Endodermal cell (in vitro differentiated cells): ENCODE data around the gene OPHN1. TPM values are rescaled to one million over a fixed set of nuclear protein-coding genes. Genes with fewer than 3 reads are reported as not detected.

ENCODE experiments used
- DNase-seq: peaks from one replicate; pipeline ENCODE4 v3.0.0-alpha.2; 2017
- H3K27ac ChIP-seq: 2 replicates; pipeline ENCODE4 v1.5.1; 2013; ENCODE audit warnings: mild to moderate bottlenecking, low read depth, low read length, moderate library complexity
- H3K27me3 ChIP-seq: 2 replicates; pipeline ENCODE4 v1.6.1; 2013; ENCODE audit warnings: mild to moderate bottlenecking, low read length, moderate library complexity; ENCODE audit not compliant: insufficient read depth, control insufficient read depth, poor library complexity, severe bottlenecking
- H3K36me3 ChIP-seq: 2 replicates; pipeline ENCODE4 v1.7.0; 2013; ENCODE audit warnings: mild to moderate bottlenecking, low read length, moderate library complexity; ENCODE audit not compliant: control insufficient read depth, insufficient read depth
- H3K4me1 ChIP-seq: one replicate; pipeline ENCODE4 v1.7.0; 2013; ENCODE audit warnings: low read length; ENCODE audit not compliant: control insufficient read depth, insufficient read depth
- H3K4me3 ChIP-seq: 2 replicates; pipeline ENCODE4 v1.5.1; 2013; ENCODE audit warnings: mild to moderate bottlenecking, low read length, moderate library complexity
- H3K9ac ChIP-seq: 2 replicates; pipeline ENCODE4 v1.6.1; 2013; ENCODE audit warnings: mild to moderate bottlenecking, low read length, moderate library complexity; ENCODE audit not compliant: poor library complexity, severe bottlenecking; ENCODE audit errors: extremely low read depth
- H3K9me3 ChIP-seq: 2 replicates; pipeline ENCODE4 v1.6.1; 2013; ENCODE audit warnings: mild to moderate bottlenecking, low read length, moderate library complexity; ENCODE audit not compliant: control insufficient read depth
- H3K27ac Mint-ChIP-seq: 2 replicates; pipeline ENCODE4 v1.8.0; 2020; ENCODE audit warnings: mixed read lengths
- H3K27me3 Mint-ChIP-seq: 2 replicates; pipeline ENCODE4 v1.8.0; 2021; ENCODE audit warnings: mild to moderate bottlenecking, mixed read lengths; ENCODE audit not compliant: insufficient read depth
- H3K36me3 Mint-ChIP-seq: 2 replicates; pipeline ENCODE4 v1.8.0; 2020; ENCODE audit warnings: low read depth, mixed read lengths
- H3K4me1 Mint-ChIP-seq: 2 replicates; pipeline ENCODE4 v1.8.0; 2020; ENCODE audit warnings: mixed read lengths
- H3K4me3 Mint-ChIP-seq: 2 replicates; pipeline ENCODE4 v1.8.0; 2020; ENCODE audit warnings: mild to moderate bottlenecking, moderate library complexity, mixed read lengths
- H3K9me3 Mint-ChIP-seq: 2 replicates; pipeline ENCODE4 v1.8.0; 2020; ENCODE audit warnings: mild to moderate bottlenecking, mixed read lengths
- WGBS, 2 experiments: methylation state at CpG; one replicate each; pipeline versions ENCODE4 v1.1.5 to v1.1.7; 2013; ENCODE audit warnings: missing lambda C conversion rate in 2 of 2, mixed read lengths in 1 of 2; ENCODE audit not compliant: insufficient coverage in 1 of 2, insufficient read length in 1 of 2; 5-methylcytosine and 5-hydroxymethylcytosine counted together
- total RNA-seq, 2 donors: library from RNA; stranded (reverse); fragmentation: NEBNext Ultra II Directional in 1 of 2; extraction: Animal tissue kit (Norgen Biotek cat#: 25700) in 1 of 2; gene quantifications; 2 replicates in 1 of 2; 3 replicates in 1 of 2; pipeline ENCODE4 v1.2.1, GENCODE V29; 2021
- TF ChIP-seq, protein P1 (sequence below): fragments of 200-600 bp; sonication (generic); conservative IDR thresholded peaks from 2 replicates; pipeline ENCODE4 v1.5.0; 2021; ENCODE audit warnings: antibody characterized with exemption, mild to moderate bottlenecking

Gene OPHN1
- total RNA-seq, 2 donors from 2014 or later = 2.9 to 5.0 TPM

DNA sequence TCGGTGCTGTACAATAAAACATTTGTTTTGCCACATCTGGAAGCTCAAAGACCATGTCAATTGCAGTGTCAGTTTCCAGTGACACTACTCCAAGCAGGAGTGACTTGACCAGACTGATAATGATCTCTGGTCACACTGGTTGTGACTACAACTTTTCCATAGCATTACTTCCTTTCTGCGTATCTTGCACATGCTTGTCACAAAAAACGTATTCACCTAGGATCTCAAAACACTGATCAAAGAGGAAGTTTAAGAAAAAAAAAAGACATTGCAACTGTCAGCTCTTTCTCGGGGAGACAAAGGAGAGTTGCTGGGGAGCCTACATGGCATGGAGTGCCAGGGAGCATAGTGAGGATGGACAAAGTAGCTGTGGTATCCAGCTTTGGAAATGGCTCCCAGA is 60.6 kb downstream of the OPHN1 start:
- H3K27ac ChIP-seq = no peak overlapping the region
- H3K4me3 ChIP-seq = no peak overlapping the region
- H3K36me3 ChIP-seq = no peaks in the 10 kb centered on the region
- H3K27me3 ChIP-seq = no peaks in the 10 kb centered on the region
- H3K4me1 ChIP-seq = no peaks in the 10 kb centered on the region
- no peaks in the 10 kb centered on the region for H3K9me3 ChIP-seq
- TF ChIP-seq, protein P1, sequence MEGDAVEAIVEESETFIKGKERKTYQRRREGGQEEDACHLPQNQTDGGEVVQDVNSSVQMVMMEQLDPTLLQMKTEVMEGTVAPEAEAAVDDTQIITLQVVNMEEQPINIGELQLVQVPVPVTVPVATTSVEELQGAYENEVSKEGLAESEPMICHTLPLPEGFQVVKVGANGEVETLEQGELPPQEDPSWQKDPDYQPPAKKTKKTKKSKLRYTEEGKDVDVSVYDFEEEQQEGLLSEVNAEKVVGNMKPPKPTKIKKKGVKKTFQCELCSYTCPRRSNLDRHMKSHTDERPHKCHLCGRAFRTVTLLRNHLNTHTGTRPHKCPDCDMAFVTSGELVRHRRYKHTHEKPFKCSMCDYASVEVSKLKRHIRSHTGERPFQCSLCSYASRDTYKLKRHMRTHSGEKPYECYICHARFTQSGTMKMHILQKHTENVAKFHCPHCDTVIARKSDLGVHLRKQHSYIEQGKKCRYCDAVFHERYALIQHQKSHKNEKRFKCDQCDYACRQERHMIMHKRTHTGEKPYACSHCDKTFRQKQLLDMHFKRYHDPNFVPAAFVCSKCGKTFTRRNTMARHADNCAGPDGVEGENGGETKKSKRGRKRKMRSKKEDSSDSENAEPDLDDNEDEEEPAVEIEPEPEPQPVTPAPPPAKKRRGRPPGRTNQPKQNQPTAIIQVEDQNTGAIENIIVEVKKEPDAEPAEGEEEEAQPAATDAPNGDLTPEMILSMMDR = no peak
- H3K36me3 Mint-ChIP-seq = no peaks in the 10 kb centered on the region
- peaks cover 47% of the 10 kb centered on the region for H3K9me3 Mint-ChIP-seq
- DNase-seq = no peak
- no peaks in the 10 kb centered on the region for H3K27me3 Mint-ChIP-seq
- no peaks in the 10 kb centered on the region for H3K4me1 Mint-ChIP-seq
- H3K27ac Mint-ChIP-seq = no peak overlapping the region
- H3K4me3 Mint-ChIP-seq = no peak overlapping the region
- 94 to 100% methylated on average over 1 to 4 of the region's 4 CpGs for whole genome bisulfite sequencing, 2 experiments
- no peak overlapping the region for H3K9ac ChIP-seq

DNA sequence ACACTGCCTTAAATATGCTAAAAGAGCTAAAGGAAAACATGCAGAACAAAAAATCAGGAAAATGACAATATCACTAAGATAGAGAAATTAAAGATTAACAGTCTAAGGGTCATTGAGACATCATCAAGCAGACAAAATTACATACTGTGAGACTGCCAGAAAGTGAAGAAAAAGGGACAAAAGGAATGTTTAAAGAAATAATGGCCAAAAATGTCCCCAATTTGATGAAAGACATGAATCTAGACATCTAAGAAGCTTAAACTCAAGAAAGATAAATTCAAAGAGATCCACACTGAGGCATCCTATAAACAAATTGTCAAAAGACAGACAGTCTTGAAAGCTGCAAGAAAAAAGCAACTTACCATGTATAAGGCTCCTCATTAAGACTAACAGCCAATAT is 63.7 kb downstream of the OPHN1 start:
- no peaks in the 10 kb centered on the region for H3K27me3 Mint-ChIP-seq

GRCh38 chrX:68365341-68365740 is 68.0 kb downstream of the OPHN1 start:
- H3K27me3 Mint-ChIP-seq = no peaks in the 10 kb centered on the region
- H3K27ac Mint-ChIP-seq = no peak overlapping the region

More for the DNA sequence above, 63.7 kb downstream of the OPHN1 start:
- Histone ChIP-seq H3K36me3 (no peaks in the 10 kb centered on the region), H3K4me3 (no peak overlapping the region), H3K9ac (no peak overlapping the region), H3K27ac (no peak overlapping the region), H3K27me3 (no peaks in the 10 kb centered on the region), H3K9me3 (no peaks in the 10 kb centered on the region), H3K4me1 (no peaks in the 10 kb centered on the region)
- Mint-ChIP-seq H3K27ac (no peak overlapping the region), H3K4me3 (no peak overlapping the region), H3K9me3 (peaks cover 54% of the 10 kb centered on the region), H3K4me1 (no peaks in the 10 kb centered on the region), H3K36me3 (no peaks in the 10 kb centered on the region)
- no peak for DNase-seq
- TF ChIP-seq, protein P1 = no peak

More at GRCh38 chrX:68365341-68365740, 68.0 kb downstream of the OPHN1 start:
- H3K9me3 Mint-ChIP-seq = peaks cover 49% of the 10 kb centered on the region
- TF ChIP-seq, protein P1 = no peak
- Histone ChIP-seq H3K9me3 (no peaks in the 10 kb centered on the region), H3K4me1 (no peaks in the 10 kb centered on the region), H3K36me3 (no peaks in the 10 kb centered on the region), H3K4me3 (no peak overlapping the region), H3K9ac (no peak overlapping the region), H3K27ac (no peak overlapping the region), H3K27me3 (no peaks in the 10 kb centered on the region)
- 94% methylated on average over 4 of the region's 4 CpGs; no CpG with 5 or more reads in 1 of the 2 experiments for WGBS, 2 experiments
- H3K4me3 Mint-ChIP-seq = no peak overlapping the region
- H3K4me1 Mint-ChIP-seq = no peaks in the 10 kb centered on the region
- no peak for DNase-seq
- H3K36me3 Mint-ChIP-seq = no peaks in the 10 kb centered on the region
